Lower lobe of right lung (tissue), 2 donors: ENCODE results near the gene ST3GAL3. TPM values are rescaled to one million over a fixed set of nuclear protein-coding genes. Genes with fewer than 3 reads are reported as not detected.

ENCODE experiments used
- ATAC-seq, 2 donors: fragments of 200-7000 bp; cut with Tn5 transposase; one replicate each; pipeline ENCODE4 v1.9.1; 2020 to 2022; ENCODE audit warnings: mild to moderate bottlenecking in 2 of 2, moderate library complexity in 2 of 2
- DNase-seq: peaks from one replicate; pipeline ENCODE4 v3.0.0-alpha.2; 2020
- H3K27ac ChIP-seq: fragments of 200-600 bp; one replicate; pipeline ENCODE4 v1.8.0; 2022
- H3K27me3 ChIP-seq: fragments of 200-600 bp; one replicate; pipeline ENCODE4 v1.8.0; 2022; ENCODE audit warnings: low read depth
- H3K36me3 ChIP-seq: fragments of 200-600 bp; one replicate; pipeline ENCODE4 v1.8.0; 2022; ENCODE audit warnings: mild to moderate bottlenecking
- H3K4me1 ChIP-seq: fragments of 200-600 bp; one replicate; pipeline ENCODE4 v1.8.0; 2022
- H3K4me3 ChIP-seq: fragments of 200-600 bp; one replicate; pipeline ENCODE4 v1.8.0; 2022; ENCODE audit warnings: mild to moderate bottlenecking
- H3K9me3 ChIP-seq: fragments of 200-600 bp; one replicate; pipeline ENCODE4 v1.8.0; 2022
- CTCF ChIP-seq: fragments of 200-600 bp; IDR thresholded peaks from one replicate; pipeline ENCODE4 v1.8.0; 2022; ENCODE audit warnings: antibody characterized with exemption, mild to moderate bottlenecking
- intact Hi-C: fragments of 100-400 bp; cut with DNase I; formaldehyde crosslinking; loops from one replicate; pipeline ENCODE4 v1.11.0; 2022
- total RNA-seq: library from RNA; stranded (reverse); fragmentation: NEBNext Ultra II Directional; extraction: Animal tissue kit (Norgen Biotek cat#: 25700); gene quantifications from one replicate; pipeline ENCODE4 v1.2.1, GENCODE V29; 2021
- donor health status: DM: no; HTN: yes; CAD: no; lungs with severe emphysema.

Gene ST3GAL3
- total RNA-seq, 1 donor from 2014 or later = 23.6 TPM

DNA sequence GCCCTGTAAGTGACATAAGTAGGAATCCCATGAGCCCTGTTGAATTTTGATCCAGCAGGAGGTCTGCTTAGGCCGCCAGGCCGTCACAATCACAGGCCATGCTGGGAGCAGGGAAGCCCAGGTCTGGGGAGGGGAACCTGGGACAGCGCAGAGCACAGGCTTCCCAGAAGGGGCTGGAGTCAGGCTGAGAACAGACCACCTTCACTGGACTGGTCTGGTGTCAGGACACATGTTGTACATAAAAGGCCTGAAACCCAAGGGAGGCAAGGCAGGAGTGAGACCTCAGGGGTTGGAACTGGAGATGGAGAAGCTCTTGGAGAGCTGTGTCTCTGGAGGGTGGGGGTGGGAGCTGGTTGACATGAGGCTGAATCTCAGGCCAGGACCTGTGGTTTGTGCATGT is 163.0 kb downstream of the ST3GAL3 start:
- no peaks in the 10 kb centered on the region for H3K9me3 ChIP-seq
- H3K4me3 ChIP-seq = no peak overlapping the region
- DNase-seq (no peak), ATAC-seq (no peak)
- TF ChIP-seq CTCF = no peak
- no peaks in the 10 kb centered on the region for H3K27me3 ChIP-seq
- intact Hi-C loops = no loop called here
- peaks cover 17% of the 10 kb centered on the region for H3K4me1 ChIP-seq
- H3K27ac ChIP-seq = no peak overlapping the region
- no peaks in the 10 kb centered on the region for H3K36me3 ChIP-seq

GRCh38 chr1:43871181-43871910 is 164.0 kb downstream of the ST3GAL3 start:
- H3K9me3 ChIP-seq = no peaks in the 10 kb centered on the region
- ATAC-seq = no peak
- TF ChIP-seq CTCF = no peak
- no peak for DNase-seq
- H3K36me3 ChIP-seq = no peaks in the 10 kb centered on the region
- no peak overlapping the region for H3K27ac ChIP-seq
- peaks cover 12% of the 10 kb centered on the region for H3K4me1 ChIP-seq
- H3K4me3 ChIP-seq = no peak overlapping the region
- intact Hi-C loops = no loop called here
- H3K27me3 ChIP-seq = no peaks in the 10 kb centered on the region

GRCh38 chr1:43872280-43872679 is 164.9 kb downstream of the ST3GAL3 start:
- Histone ChIP-seq H3K4me1 (peaks cover 12% of the 10 kb centered on the region), H3K27me3 (no peaks in the 10 kb centered on the region), H3K27ac (no peak overlapping the region), H3K4me3 (no peak overlapping the region), H3K36me3 (no peaks in the 10 kb centered on the region), H3K9me3 (no peaks in the 10 kb centered on the region)
- TF ChIP-seq CTCF = no peak
- no peak for ATAC-seq
- DNase-seq = no peak
- intact Hi-C loops = no loop called here

DNA sequence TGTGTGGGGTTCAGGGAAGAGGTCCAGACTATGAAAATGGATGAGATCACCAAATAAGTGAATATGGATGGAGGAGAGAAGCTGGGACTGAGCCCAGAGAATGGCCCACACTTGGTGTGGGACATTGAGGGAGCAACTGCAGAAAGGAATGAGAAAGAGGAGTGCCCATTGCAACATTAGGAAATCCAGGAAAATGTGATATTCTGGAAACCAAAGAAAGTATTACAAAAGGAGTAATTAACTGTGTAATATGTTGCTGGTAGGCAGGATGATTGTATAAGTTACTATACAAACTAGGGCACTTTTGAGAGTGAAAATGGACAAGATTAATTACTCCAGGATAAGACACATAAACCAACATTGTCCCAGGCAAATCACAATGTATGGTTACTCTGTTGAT is 166.5 kb downstream of the ST3GAL3 start:
- no peak overlapping the region for H3K27ac ChIP-seq
- TF ChIP-seq CTCF = no peak
- peaks cover 4% of the 10 kb centered on the region for H3K4me1 ChIP-seq
- no peaks in the 10 kb centered on the region for H3K36me3 ChIP-seq
- no peak for ATAC-seq
- H3K4me3 ChIP-seq = no peak overlapping the region
- H3K27me3 ChIP-seq = no peaks in the 10 kb centered on the region
- no peaks in the 10 kb centered on the region for H3K9me3 ChIP-seq
- DNase-seq = no peak
- intact Hi-C loops = no loop called here

DNA sequence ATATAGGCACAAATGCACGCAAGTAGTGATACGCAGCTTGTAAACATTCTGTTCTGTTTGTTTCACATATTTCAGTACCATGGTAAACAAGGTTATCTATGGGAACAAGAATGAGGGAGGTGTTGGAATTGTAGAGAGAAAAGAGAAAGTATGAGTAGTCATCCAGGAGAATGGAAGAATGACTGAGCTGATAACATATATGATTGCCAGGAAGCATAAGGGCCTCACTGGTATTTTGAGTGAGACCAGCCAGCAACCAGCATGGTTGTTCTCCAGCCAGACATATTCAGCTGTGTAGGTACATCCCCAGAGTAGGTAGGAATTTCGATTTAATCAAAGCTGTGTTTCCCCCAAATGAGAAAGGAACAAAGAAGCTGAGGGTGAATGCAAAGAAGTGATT is 167.4 kb downstream of the ST3GAL3 start:
- intact Hi-C loops = no loop called here
- no peak for TF ChIP-seq CTCF
- ATAC-seq = no peak

More for the DNA sequence above, 167.4 kb downstream of the ST3GAL3 start:
- no peaks in the 10 kb centered on the region for H3K9me3 ChIP-seq
- DNase-seq = no peak
- H3K27me3 ChIP-seq = no peaks in the 10 kb centered on the region
- no peak overlapping the region for H3K27ac ChIP-seq
- H3K4me3 ChIP-seq = no peak overlapping the region
- no peaks in the 10 kb centered on the region for H3K4me1 ChIP-seq
- peaks cover 6% of the 10 kb centered on the region for H3K36me3 ChIP-seq
